ENCODE measurements around the gene APOL5. TPM values are rescaled to one million over a fixed set of nuclear protein-coding genes. Genes with fewer than 3 reads are reported as not detected.
"Not testable (repeated sequence)": the region's sequence is repeated elsewhere in the genome, so short reads cannot be mapped to it uniquely, and the experiment has no call there.

APOL5 gene
- total RNA-seq, 3 donors from 2014 or later = not detected

DNA sequence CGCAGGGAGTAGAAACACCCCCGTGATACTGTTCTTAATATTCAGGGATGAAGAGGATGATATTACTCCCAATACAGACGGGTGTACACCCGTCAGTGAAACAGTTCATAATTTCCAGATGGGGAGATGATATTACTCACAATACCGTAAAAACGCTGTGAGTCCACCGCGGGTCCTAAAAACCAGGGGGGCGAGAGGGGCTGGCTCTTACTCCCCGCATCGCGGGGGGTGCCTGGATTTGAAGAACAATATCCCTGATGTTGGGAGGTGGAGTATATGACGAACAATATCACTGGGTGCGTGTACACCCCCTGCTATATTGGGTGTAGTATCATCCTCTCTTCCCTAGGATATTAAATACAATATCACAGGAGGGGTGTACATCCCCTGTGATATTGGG lies 20.5 kb upstream of the APOL5 start:
- H3K9me3 ChIP-seq = no peaks in the 10 kb centered on the region
- no peak overlapping the region for H3K27ac ChIP-seq
- no peak for TF ChIP-seq POLR2AphosphoS5 (IDR thresholded peaks at IDR 0.05)
- TF ChIP-seq, protein P1, sequence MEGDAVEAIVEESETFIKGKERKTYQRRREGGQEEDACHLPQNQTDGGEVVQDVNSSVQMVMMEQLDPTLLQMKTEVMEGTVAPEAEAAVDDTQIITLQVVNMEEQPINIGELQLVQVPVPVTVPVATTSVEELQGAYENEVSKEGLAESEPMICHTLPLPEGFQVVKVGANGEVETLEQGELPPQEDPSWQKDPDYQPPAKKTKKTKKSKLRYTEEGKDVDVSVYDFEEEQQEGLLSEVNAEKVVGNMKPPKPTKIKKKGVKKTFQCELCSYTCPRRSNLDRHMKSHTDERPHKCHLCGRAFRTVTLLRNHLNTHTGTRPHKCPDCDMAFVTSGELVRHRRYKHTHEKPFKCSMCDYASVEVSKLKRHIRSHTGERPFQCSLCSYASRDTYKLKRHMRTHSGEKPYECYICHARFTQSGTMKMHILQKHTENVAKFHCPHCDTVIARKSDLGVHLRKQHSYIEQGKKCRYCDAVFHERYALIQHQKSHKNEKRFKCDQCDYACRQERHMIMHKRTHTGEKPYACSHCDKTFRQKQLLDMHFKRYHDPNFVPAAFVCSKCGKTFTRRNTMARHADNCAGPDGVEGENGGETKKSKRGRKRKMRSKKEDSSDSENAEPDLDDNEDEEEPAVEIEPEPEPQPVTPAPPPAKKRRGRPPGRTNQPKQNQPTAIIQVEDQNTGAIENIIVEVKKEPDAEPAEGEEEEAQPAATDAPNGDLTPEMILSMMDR (IDR thresholded peaks at IDR 0.05) = no peak
- TF ChIP-seq POLR2A (IDR thresholded peaks at IDR 0.05) = no peak
- no peaks in the 10 kb centered on the region for H3K27me3 ChIP-seq
- no peaks in the 10 kb centered on the region for H3K4me1 ChIP-seq
- DNase-seq (ENCODE audit: low spot score in 2 of 2) = no peak
- H3K4me3 ChIP-seq = no peak overlapping the region
- intact Hi-C loops (cut with DNase I; ENCODE audit: low total_unique reads) = no loop called here
- H3K36me3 ChIP-seq = no peaks in the 10 kb centered on the region

DNA sequence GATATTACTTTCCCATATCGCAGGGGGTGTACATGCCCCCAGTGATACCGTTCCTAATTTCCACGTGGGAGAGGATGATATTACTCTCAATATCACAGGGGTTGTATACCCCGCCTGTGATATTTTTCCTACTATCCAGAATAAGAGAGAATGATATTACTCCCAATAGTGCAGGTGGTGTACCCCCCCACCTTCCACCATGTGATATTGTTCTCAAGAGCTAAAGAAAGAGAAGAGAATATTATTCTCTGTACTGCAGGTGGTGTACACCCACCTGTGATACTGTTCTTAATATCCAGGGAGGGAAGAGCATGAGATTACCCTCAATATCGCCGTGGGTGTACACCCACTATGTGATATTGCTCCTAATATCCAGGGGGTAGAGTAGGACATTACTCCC lies 17.8 kb upstream of the APOL5 start:
- H3K27me3 ChIP-seq; H3K4me1 ChIP-seq; H3K27ac ChIP-seq; DNase-seq (ENCODE audit: low spot score in 2 of 2); H3K4me3 ChIP-seq; H3K9me3 ChIP-seq; intact Hi-C loops (cut with DNase I; ENCODE audit: low total_unique reads); H3K36me3 ChIP-seq: not testable (repeated sequence)

DNA sequence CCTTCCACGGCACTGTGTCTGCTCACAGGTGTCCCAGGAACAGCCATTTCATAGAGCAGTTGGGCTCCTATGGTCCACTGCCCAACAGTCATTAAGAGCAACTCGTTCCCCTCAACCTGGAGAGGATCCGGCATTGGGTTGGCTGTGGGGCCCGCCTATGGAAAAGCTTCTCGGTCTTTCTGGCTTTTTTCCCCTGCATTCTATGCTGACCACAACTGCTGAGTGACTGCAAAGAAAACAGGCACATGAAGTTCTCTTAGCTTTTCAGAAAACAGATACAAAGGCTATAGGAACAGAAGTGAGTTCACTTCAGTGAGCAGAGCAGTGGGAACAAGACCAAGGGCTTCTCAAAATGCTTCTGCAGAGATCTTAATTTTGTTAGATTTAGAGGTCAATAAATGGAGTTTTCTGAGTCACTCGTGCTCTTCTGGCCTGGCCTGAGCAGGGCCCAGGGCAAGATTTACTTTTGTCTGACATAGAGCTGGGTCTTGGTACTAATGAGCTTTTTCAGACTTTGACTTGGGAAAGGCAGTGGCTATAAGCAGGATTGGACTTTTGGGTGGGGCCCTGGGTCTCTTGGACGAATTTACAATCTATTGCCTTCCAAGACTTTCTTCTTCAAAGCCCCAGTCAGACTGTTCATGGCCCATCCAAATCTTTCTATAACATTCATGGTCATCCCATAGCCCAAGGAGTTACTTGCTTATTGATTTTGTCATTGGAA lies 13.6 kb upstream of the APOL5 start:
- no peaks in the 10 kb centered on the region for H3K4me1 ChIP-seq
- H3K36me3 ChIP-seq = no peaks in the 10 kb centered on the region
- no peak overlapping the region for H3K4me3 ChIP-seq
- intact Hi-C loops (cut with DNase I; ENCODE audit: low total_unique reads) = no loop called here
- H3K9me3 ChIP-seq = no peaks in the 10 kb centered on the region
- no peak for TF ChIP-seq POLR2A (IDR thresholded peaks at IDR 0.05)
- no peak overlapping the region for H3K27ac ChIP-seq
- no peaks in the 10 kb centered on the region for H3K27me3 ChIP-seq
- no peak for DNase-seq (ENCODE audit: low spot score in 2 of 2)

DNA sequence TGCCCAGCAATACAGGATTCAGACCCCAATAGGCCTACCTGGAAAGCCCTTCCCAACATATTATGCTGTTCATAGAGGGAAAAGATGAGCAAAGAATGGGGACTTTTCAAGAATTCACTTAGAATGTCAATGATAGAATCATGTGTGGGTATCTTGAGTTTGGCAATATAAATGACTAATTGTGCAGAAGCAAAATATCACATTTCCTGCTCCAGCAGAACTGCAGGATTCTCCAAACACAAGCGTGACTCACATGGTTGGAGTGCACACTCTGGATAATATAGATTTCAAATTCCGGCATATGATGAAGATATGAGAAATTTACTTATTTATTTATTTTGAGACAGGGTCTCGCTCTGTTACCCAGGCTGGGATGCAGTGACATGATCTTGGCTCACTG lies 12.5 kb upstream of the APOL5 start:
- no peak for TF ChIP-seq POLR2A (IDR thresholded peaks at IDR 0.05)
- no peak for TF ChIP-seq POLR2AphosphoS5 (IDR thresholded peaks at IDR 0.05)
- TF ChIP-seq, protein P1 (IDR thresholded peaks at IDR 0.05) = no peak
- intact Hi-C loops (cut with DNase I; ENCODE audit: low total_unique reads) = no loop called here
- no peaks in the 10 kb centered on the region for H3K4me1 ChIP-seq
- no peaks in the 10 kb centered on the region for H3K9me3 ChIP-seq
- H3K27me3 ChIP-seq = no peaks in the 10 kb centered on the region
- no peak overlapping the region for H3K27ac ChIP-seq
- no peak for DNase-seq (ENCODE audit: low spot score in 2 of 2)
- no peak overlapping the region for H3K4me3 ChIP-seq
- H3K36me3 ChIP-seq = no peaks in the 10 kb centered on the region

DNA sequence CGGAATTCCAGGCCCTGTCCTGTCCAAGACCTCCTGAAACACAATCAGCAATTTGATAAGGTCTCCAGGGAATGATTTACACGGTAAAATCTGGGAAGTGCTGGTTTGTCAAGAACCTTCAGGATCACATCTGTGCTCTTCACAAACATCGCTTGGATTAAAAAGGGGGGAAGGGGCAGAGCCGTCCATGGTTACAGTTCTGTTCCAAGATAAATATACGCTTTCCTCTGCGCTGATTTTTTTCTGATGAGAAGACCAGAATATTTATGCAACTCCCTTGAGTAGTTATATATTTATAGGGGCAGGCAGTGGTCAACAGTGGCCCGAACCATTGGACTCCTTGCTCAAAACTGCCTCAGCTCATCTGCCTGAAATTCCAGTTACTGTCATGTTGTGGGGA lies 9.2 kb upstream of the APOL5 start:
- Histone ChIP-seq H3K36me3 (no peaks in the 10 kb centered on the region), H3K4me1 (no peaks in the 10 kb centered on the region)
- intact Hi-C loops (cut with DNase I; ENCODE audit: low total_unique reads) = no loop called here

DNA sequence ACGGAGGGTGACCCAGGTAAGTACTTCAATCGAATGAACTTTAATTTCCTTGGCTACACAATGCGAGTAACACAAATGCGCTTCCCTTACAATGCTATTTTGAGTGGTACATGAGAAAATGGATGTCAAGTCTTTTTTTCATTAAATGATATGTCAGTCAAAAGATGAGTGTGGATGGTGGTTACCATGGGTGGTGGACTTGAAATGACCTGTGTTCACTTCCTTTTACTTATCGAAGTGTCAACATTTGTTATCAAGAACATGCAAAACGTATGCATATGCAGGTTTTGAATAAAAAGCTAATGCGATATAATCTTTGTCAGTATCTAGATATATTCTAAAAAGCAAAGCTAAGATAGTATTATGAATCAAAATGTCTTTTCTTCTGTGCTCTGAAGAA lies 8.8 kb upstream of the APOL5 start:
- no peak for DNase-seq (ENCODE audit: low spot score in 2 of 2)
- TF ChIP-seq, protein P1 (IDR thresholded peaks at IDR 0.05) = no peak
- TF ChIP-seq POLR2A (IDR thresholded peaks at IDR 0.05) = no peak
- TF ChIP-seq POLR2AphosphoS5 (IDR thresholded peaks at IDR 0.05) = no peak
- H3K36me3 ChIP-seq = no peaks in the 10 kb centered on the region
- no peaks in the 10 kb centered on the region for H3K4me1 ChIP-seq
- peaks cover 0 to 4% of the 10 kb centered on the region in 2 donors for H3K9me3 ChIP-seq
- H3K27ac ChIP-seq = no peak overlapping the region
- no peak overlapping the region for H3K4me3 ChIP-seq
- intact Hi-C loops (cut with DNase I; ENCODE audit: low total_unique reads) = no loop called here
- no peaks in the 10 kb centered on the region for H3K27me3 ChIP-seq

More for the DNA sequence above, 9.2 kb upstream of the APOL5 start:
- Histone ChIP-seq H3K4me3 (no peak overlapping the region), H3K27ac (no peak overlapping the region), H3K9me3 (peaks cover 0 to 4% of the 10 kb centered on the region in 2 donors), H3K27me3 (no peaks in the 10 kb centered on the region)
- DNase-seq (ENCODE audit: low spot score in 2 of 2) = no peak
- TF ChIP-seq POLR2AphosphoS5 (IDR thresholded peaks at IDR 0.05) (no peak), POLR2A (IDR thresholded peaks at IDR 0.05) (no peak)
- TF ChIP-seq, protein P1 (IDR thresholded peaks at IDR 0.05) = no peak
